Cardiac muscle cell (in vitro differentiated cells and primary cell): ENCODE data around the gene ABCF2. TPM values are rescaled to one million over a fixed set of nuclear protein-coding genes. Genes with fewer than 3 reads are reported as not detected.

Experiments used
- DNase-seq, 2 donors: peaks; one replicate each; pipeline versions ENCODE4 v3.0.0 to v3.0.0-alpha.2; 2010 to 2017; ENCODE audit warnings: low read depth in 1 of 2, low spot score in 1 of 2
- H3K27ac ChIP-seq: fragments of 200-600 bp; sonication (generic); 2 replicates; pipeline ENCODE4 v1.5.1; 2016
- H3K27me3 ChIP-seq: fragments of 200-600 bp; sonication (generic); 2 replicates; pipeline ENCODE4 v1.6.0; 2016; ENCODE audit warnings: control low read depth
- H3K36me3 ChIP-seq: fragments of 200-600 bp; sonication (generic); 2 replicates; pipeline ENCODE4 v1.5.1; 2016; ENCODE audit warnings: control low read depth
- H3K4me1 ChIP-seq: fragments of 200-600 bp; sonication (generic); 2 replicates; pipeline ENCODE4 v1.8.1; 2017; ENCODE audit warnings: low read depth, mild to moderate bottlenecking, mixed run types
- H3K4me3 ChIP-seq: fragments of 200-600 bp; sonication (generic); 2 replicates; pipeline ENCODE4 v1.5.1; 2016; ENCODE audit warnings: mild to moderate bottlenecking
- H3K9me3 ChIP-seq: fragments of 200-600 bp; sonication (generic); 2 replicates; pipeline ENCODE4 v1.5.1; 2017; ENCODE audit warnings: low read depth, mild to moderate bottlenecking, control low read depth
- CTCF ChIP-seq: IDR thresholded peaks from 2 replicates; pipeline ENCODE4 v1.5.1; 2012; ENCODE audit warnings: low read depth, mild to moderate bottlenecking, low read length
- polyA plus RNA-seq: library from polyadenylated mRNA; unstranded; fragments of >200 nt; fragmentation: Nextera tagmentation; extraction: Ambion mirVana; gene quantifications from 2 replicates; pipeline ENCODE4 v1.2.1, GENCODE V29; 2016
- total RNA-seq: library from RNA; depleted of rRNA; stranded (reverse); fragments of >200 nt; gene quantifications from 2 replicates; pipeline ENCODE4 v1.2.3, GENCODE V29; 2016

ABCF2 gene
- total and polyA plus RNA-seq, 2 experiments from 2014 or later, result 32.7 to 34.3 TPM

- Histone ChIP-seq H3K4me1 (peaks cover 4% of the 10 kb centered on the region), H3K4me3 (no peak overlapping the region), H3K9me3 (no peaks in the 10 kb centered on the region), H3K27ac (no peak overlapping the region), H3K36me3 (peaks cover 7% of the 10 kb centered on the region), H3K27me3 (no peaks in the 10 kb centered on the region)
- no peak for DNase-seq
- TF ChIP-seq CTCF, result no peak
Observed at GRCh38 chr7:151209588-151209987, 17.4 kb downstream of the ABCF2 start.

- H3K27me3 ChIP-seq, result no peaks in the 10 kb centered on the region
- TF ChIP-seq CTCF, result no peak
- no peak overlapping the region for H3K4me3 ChIP-seq
- H3K9me3 ChIP-seq, result no peaks in the 10 kb centered on the region
- H3K4me1 ChIP-seq, result peaks cover 4% of the 10 kb centered on the region
- peaks cover 3% of the 10 kb centered on the region for H3K36me3 ChIP-seq
- no peak overlapping the region for H3K27ac ChIP-seq
- DNase-seq, result no peak
Observed at GRCh38 chr7:151208253-151208862, 18.6 kb downstream of the ABCF2 start.

GRCh38 chr7:151207804-151208203 lies 19.2 kb downstream of the ABCF2 start:
- Histone ChIP-seq H3K36me3 (peaks cover 3% of the 10 kb centered on the region), H3K9me3 (no peaks in the 10 kb centered on the region), H3K27me3 (no peaks in the 10 kb centered on the region), H3K27ac (no peak overlapping the region), H3K4me1 (peaks cover 4% of the 10 kb centered on the region), H3K4me3 (no peak overlapping the region)
- DNase-seq, result no peak
- no peak for TF ChIP-seq CTCF

GRCh38 chr7:151207315-151207714 lies 19.7 kb downstream of the ABCF2 start:
- no peak for TF ChIP-seq CTCF
- H3K4me3 ChIP-seq, result no peak overlapping the region

GRCh38 chr7:151206914-151207313 lies 20.1 kb downstream of the ABCF2 start:
- H3K36me3 ChIP-seq, result peaks cover under 1% of the 10 kb centered on the region
- H3K9me3 ChIP-seq, result no peaks in the 10 kb centered on the region
- TF ChIP-seq CTCF, result no peak
- no peak overlapping the region for H3K27ac ChIP-seq
- H3K27me3 ChIP-seq, result no peaks in the 10 kb centered on the region
- H3K4me1 ChIP-seq, result peaks cover 4% of the 10 kb centered on the region
- no peak overlapping the region for H3K4me3 ChIP-seq
- no peak for DNase-seq

More at GRCh38 chr7:151207315-151207714, 19.7 kb downstream of the ABCF2 start:
- no peak overlapping the region for H3K27ac ChIP-seq
- no peaks in the 10 kb centered on the region for H3K9me3 ChIP-seq
- no peaks in the 10 kb centered on the region for H3K27me3 ChIP-seq
- peaks cover 4% of the 10 kb centered on the region for H3K4me1 ChIP-seq
- DNase-seq, result no peak
- peaks cover 3% of the 10 kb centered on the region for H3K36me3 ChIP-seq

GRCh38 chr7:151205730-151206129 lies 21.3 kb downstream of the ABCF2 start:
- H3K27ac ChIP-seq, result no peak overlapping the region
- DNase-seq, result no peak

More at GRCh38 chr7:151205730-151206129, 21.3 kb downstream of the ABCF2 start:
- H3K27me3 ChIP-seq, result no peaks in the 10 kb centered on the region
- no peaks in the 10 kb centered on the region for H3K36me3 ChIP-seq
- peaks cover 4% of the 10 kb centered on the region for H3K4me1 ChIP-seq
- H3K9me3 ChIP-seq, result no peaks in the 10 kb centered on the region
- TF ChIP-seq CTCF, result no peak
- H3K4me3 ChIP-seq, result no peak overlapping the region
